ENCODE data around the gene SACS.

Gene SACS

GRCh38 chr13:23383151-23383550 lies 50.4 kb downstream of the SACS start:
- no peak for DNase-seq (ENCODE audit: low read depth)
- no peak overlapping the region for H3K4me3 ChIP-seq (ENCODE audit: low read depth, low read length)
- no peak for TF ChIP-seq CTCF (IDR thresholded peaks at IDR 0.05; ENCODE audit: control insufficient read depth, extremely low read depth, insufficient read depth)

GRCh38 chr13:23381866-23382265 lies 51.6 kb downstream of the SACS start:
- H3K4me3 ChIP-seq (ENCODE audit: low read depth, low read length): no peak overlapping the region

GRCh38 chr13:23380534-23380933 lies 53.0 kb downstream of the SACS start:
- no peak for DNase-seq (ENCODE audit: low read depth)
- no peak overlapping the region for H3K4me3 ChIP-seq (ENCODE audit: low read depth, low read length)
- TF ChIP-seq CTCF (IDR thresholded peaks at IDR 0.05; ENCODE audit: control insufficient read depth, extremely low read depth, insufficient read depth): no peak

More at GRCh38 chr13:23381866-23382265, 51.6 kb downstream of the SACS start:
- DNase-seq (ENCODE audit: low read depth): no peak
- no peak for TF ChIP-seq CTCF (IDR thresholded peaks at IDR 0.05; ENCODE audit: control insufficient read depth, extremely low read depth, insufficient read depth)

GRCh38 chr13:23377983-23378632 lies 55.4 kb downstream of the SACS start:
- H3K4me3 ChIP-seq (ENCODE audit: low read depth, low read length): no peak overlapping the region
- DNase-seq (ENCODE audit: low read depth): no peak

GRCh38 chr13:23377579-23377978 lies 55.9 kb downstream of the SACS start:
- no peak for TF ChIP-seq CTCF (IDR thresholded peaks at IDR 0.05; ENCODE audit: control insufficient read depth, extremely low read depth, insufficient read depth)
- no peak overlapping the region for H3K4me3 ChIP-seq (ENCODE audit: low read depth, low read length)
- no peak for DNase-seq (ENCODE audit: low read depth)

More at GRCh38 chr13:23377983-23378632, 55.4 kb downstream of the SACS start:
- TF ChIP-seq CTCF (IDR thresholded peaks at IDR 0.05; ENCODE audit: control insufficient read depth, extremely low read depth, insufficient read depth): no peak

- peak overlapping the region; percentile 60 for H3K4me3 ChIP-seq (ENCODE audit: low read depth, low read length)
- peak; percentile 47 for DNase-seq (ENCODE audit: low read depth)
- TF ChIP-seq CTCF (IDR thresholded peaks at IDR 0.05; ENCODE audit: control insufficient read depth, extremely low read depth, insufficient read depth): 0 out of 2 replicates have a peak, but pooled peaks have one; percentile 15
Measured at GRCh38 chr13:23375001-23375971, 58.2 kb downstream of the SACS start.

All from LNCaP clone FGC (cell line).